Endothelial cell of umbilical vein (primary cell): Measurements from ENCODE around the gene C1orf159. TPM values are rescaled to one million over a fixed set of nuclear protein-coding genes. Genes with fewer than 3 reads are reported as not detected.

Experiments
- BruUV-seq: library from RNA; stranded (reverse); fragments of 400-500 nt; replicated peaks from 2 replicates; lab custom pipeline; 2021; lab: Mats Ljungman, UMichigan
- CTCF ChIA-PET: fragments of 300-600, 350-600 bp; sonication (Branson Sonifier 250); formaldehyde crosslinking; loops from one replicate; lab custom pipeline; 2021; ENCODE audit warnings: antibody characterized with exemption, inconsistent platforms; lab: Charles Lee
- POLR2A ChIA-PET: fragments of 300-600, 350-600 bp; sonication (Branson Sonifier 250); formaldehyde crosslinking; loops from one replicate; lab custom pipeline; 2021; ENCODE audit warnings: antibody characterized with exemption, inconsistent platforms; lab: Charles Lee
- DNase-seq: peaks from one replicate; pipeline ENCODE4 v3.0.0-alpha.2; 2011; ENCODE audit warnings: low read depth, low spot score
- FAIRE-seq: peaks from 2 replicates; lab custom pipeline; 2011; peaks lifted over from hg19 to GRCh38; lab: Jason Lieb, UNC
- H2AFZ ChIP-seq: 2 replicates; pipeline ENCODE4 v1.6.0; 2012; ENCODE audit warnings: low read depth, low read length, control low read depth, inconsistent platforms
- H3K27ac ChIP-seq: 2 replicates; pipeline ENCODE4 v1.5.1; 2011; ENCODE audit warnings: low read depth, mild to moderate bottlenecking, control low read depth, low read length, moderate library complexity; ENCODE audit not compliant: insufficient read depth
- H3K27me3 ChIP-seq, 2 experiments: 2 replicates each; pipeline versions ENCODE4 v1.6.0 to v1.6.1; 2011; ENCODE audit warnings: low read length in 2 of 2, mixed read lengths in 1 of 2; ENCODE audit not compliant: control insufficient read depth in 2 of 2, insufficient read depth in 2 of 2
- H3K36me3 ChIP-seq, 2 experiments: 2 replicates in 1 of 2; 3 replicates in 1 of 2; pipeline ENCODE4 v1.5.1; 2011; ENCODE audit warnings: low read length in 2 of 2, mild to moderate bottlenecking in 1 of 2, moderate library complexity in 1 of 2; ENCODE audit not compliant: control insufficient read depth in 2 of 2, insufficient read depth in 2 of 2; ENCODE audit errors: extremely low read depth in 1 of 2
- H3K4me1 ChIP-seq: 3 replicates; pipeline ENCODE4 v1.5.1; 2011; ENCODE audit warnings: mild to moderate bottlenecking, low read length; ENCODE audit not compliant: control insufficient read depth, insufficient read depth; ENCODE audit errors: extremely low read depth
- H3K4me2 ChIP-seq: 2 replicates; pipeline ENCODE4 v1.6.1; 2011; ENCODE audit warnings: low read length, control low read depth, mixed read lengths; ENCODE audit not compliant: insufficient read depth
- H3K4me3 ChIP-seq, 3 experiments: fragments of 200-600 bp in 1 of 3; sonication (generic), shearing (Covaris generic) in 1 of 3; replicated peaks in 1 of 3; 2 replicates each; pipeline ENCODE4 v1.5.1; 2011 to 2016; ENCODE audit warnings: control low read depth in 3 of 3, low read length in 3 of 3, mild to moderate bottlenecking in 2 of 3, inconsistent platforms in 1 of 3, low read depth in 1 of 3, moderate library complexity in 1 of 3; ENCODE audit not compliant: insufficient read depth in 1 of 3
- H3K79me2 ChIP-seq: 2 replicates; pipeline ENCODE4 v1.6.0; 2012; ENCODE audit warnings: low read length, inconsistent platforms; ENCODE audit not compliant: control insufficient read depth, insufficient read depth
- H3K9ac ChIP-seq: replicated peaks from 2 replicates; pipeline ENCODE3; 2011; ENCODE audit warnings: low read length, control low read depth; ENCODE audit not compliant: insufficient read depth; ENCODE audit errors: extremely low read depth
- H3K9me1 ChIP-seq: replicated peaks from 3 replicates; pipeline ENCODE4 v1.6.0; 2011; ENCODE audit warnings: mild to moderate bottlenecking, low read length; ENCODE audit not compliant: control insufficient read depth, insufficient read depth; ENCODE audit errors: extremely low read depth
- H3K9me3 ChIP-seq: replicated peaks from 2 replicates; pipeline ENCODE4 v1.5.1; 2012; ENCODE audit warnings: low read length, inconsistent platforms; ENCODE audit not compliant: control insufficient read depth, insufficient read depth
- H4K20me1 ChIP-seq: replicated peaks from 2 replicates; pipeline ENCODE3; 2011; ENCODE audit warnings: mild to moderate bottlenecking, low read length; ENCODE audit not compliant: control insufficient read depth, insufficient read depth; ENCODE audit errors: extremely low read depth
- EZH2 ChIP-seq: IDR thresholded peaks from 2 replicates; pipeline ENCODE4 v1.6.1; 2012; ENCODE audit warnings: borderline replicate concordance, low read depth, mild to moderate bottlenecking, moderate library complexity, low read length, inconsistent platforms; ENCODE audit not compliant: severe bottlenecking
- FOS ChIP-seq: IDR thresholded peaks from 2 replicates; pipeline ENCODE4 v1.6.1; 2011; ENCODE audit warnings: mild to moderate bottlenecking, low read length, moderate library complexity, borderline replicate concordance; ENCODE audit not compliant: insufficient read depth
- GATA2 ChIP-seq: IDR thresholded peaks from 2 replicates; pipeline ENCODE4 v1.7.0; 2011; ENCODE audit warnings: low read depth, mild to moderate bottlenecking, moderate library complexity, mixed read lengths, low read length; ENCODE audit not compliant: insufficient read length, insufficient read depth
- JUN ChIP-seq: IDR thresholded peaks from 2 replicates; pipeline ENCODE4 v1.6.1; 2011; ENCODE audit warnings: borderline replicate concordance, low read depth; ENCODE audit not compliant: insufficient read length, insufficient read depth
- MYC ChIP-seq: IDR thresholded peaks from one replicate; pipeline ENCODE4 v1.6.1; 2011; ENCODE audit warnings: mild to moderate bottlenecking, low read depth, low read length
- POLR2A ChIP-seq: IDR thresholded peaks from 2 replicates; pipeline ENCODE4 v1.6.1; 2012; ENCODE audit warnings: low read depth, mild to moderate bottlenecking, control low read depth, low read length
- POLR2AphosphoS5 ChIP-seq: IDR thresholded peaks from 2 replicates; pipeline ENCODE4 v1.6.1; 2012; ENCODE audit warnings: low read depth, mild to moderate bottlenecking, control low read depth, low read length, moderate library complexity; ENCODE audit not compliant: insufficient read depth
- dilution Hi-C: fragments of 300-500 bp; cut with MboI; formaldehyde crosslinking; loops from one replicate; pipeline ENCODE4 v1.15.0; 2019; ENCODE audit warnings: low sequenced_read_pairs; ENCODE audit not compliant: extremely low pct_ligation_motif_present
- intact Hi-C: fragments of 100-400 bp; cut with micrococcal nuclease; formaldehyde crosslinking; loops from one replicate; pipeline ENCODE4 v1.10.0; 2022
- polyA plus RNA-seq, 4 experiments: library from polyadenylated mRNA; depleted of rRNA in 3 of 4; stranded (reverse) in 3 of 4; unstranded in 1 of 4; fragments of >200 nt; gene quantifications; 2 replicates each; pipeline versions ENCODE4 v1.2.1 to v1.2.3, GENCODE V29; 2011 to 2012; ENCODE audit warnings: missing spikeins in 1 of 4
- total RNA-seq: library from RNA; stranded (reverse); gene quantifications from 2 replicates; pipeline ENCODE4 v1.2.3, GENCODE V29; 2021
- TF ChIP-seq, protein P1 (sequence below): IDR thresholded peaks from 2 replicates; pipeline ENCODE4 v1.6.1; 2011; ENCODE audit not compliant: insufficient read depth, insufficient read length
- TF ChIP-seq, protein P2 (sequence below), 2 donors: IDR thresholded peaks; 1 replicate in 1 of 2; 2 replicates in 1 of 2; pipeline ENCODE4 v1.5.1; 2011; ENCODE audit warnings: low read length in 2 of 2, mild to moderate bottlenecking in 2 of 2, moderate library complexity in 2 of 2, control low read depth in 1 of 2, inconsistent platforms in 1 of 2, low read depth in 1 of 2; ENCODE audit not compliant: insufficient read depth in 1 of 2; ENCODE audit errors: extremely low read depth in 1 of 2

The C1orf159 gene
- total and polyA plus RNA-seq, 2 donors (not counting 3 experiments of a cell fraction or from before 2014, with no cell fraction given), result 16.1 to 20.1 TPM

DNA sequence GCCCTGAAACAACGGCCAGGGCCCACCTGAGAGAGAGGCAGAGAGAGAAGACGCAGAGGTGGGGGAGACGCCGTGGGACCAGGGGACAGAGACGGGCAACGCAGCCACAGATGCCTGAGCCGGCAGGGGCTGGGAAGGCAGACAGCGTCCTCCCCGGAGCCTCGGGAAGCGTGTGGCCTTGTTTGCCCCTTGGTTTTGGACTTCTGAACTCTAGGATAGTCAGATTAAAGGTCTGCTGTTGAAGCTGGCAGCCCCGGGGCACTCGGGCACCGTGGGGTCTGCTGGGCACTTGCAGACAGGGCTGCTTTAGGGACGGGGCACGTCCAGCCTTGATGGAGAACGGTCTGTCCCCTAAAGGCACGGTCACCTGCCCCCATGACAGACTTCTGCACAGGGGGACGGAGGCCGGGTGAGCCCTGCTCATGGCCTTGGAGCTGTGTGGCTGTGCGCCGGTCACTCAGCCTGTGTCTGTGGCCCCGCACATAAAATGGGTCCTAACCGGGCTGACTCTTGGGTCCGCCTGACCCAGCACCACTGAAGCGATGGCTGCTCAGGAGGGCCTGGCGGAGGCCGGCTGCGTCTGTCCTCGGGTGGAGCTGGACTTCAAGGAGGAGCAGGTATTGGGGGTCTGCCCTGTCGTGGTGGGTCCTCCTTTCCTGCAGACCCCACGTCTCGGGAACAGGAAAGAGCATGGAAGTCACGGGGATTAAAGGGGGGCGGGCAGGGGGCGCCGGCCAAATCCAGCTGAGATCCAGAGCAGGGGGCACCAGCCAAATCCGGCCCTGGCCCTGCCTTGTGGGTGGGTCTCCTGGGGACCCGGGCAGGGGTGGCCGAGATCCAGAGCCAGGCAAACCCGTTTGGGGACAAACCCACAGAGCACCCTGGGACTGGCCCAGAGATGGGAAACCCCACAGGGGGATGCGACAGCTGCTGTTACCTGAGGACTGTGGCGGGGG lies 32.2 kb downstream of the C1orf159 start:
- H3K4me1 ChIP-seq, result peaks cover 2% of the 10 kb centered on the region
- H3K4me3 ChIP-seq, result no peak overlapping the region
- no peaks in the 10 kb centered on the region for H3K9me1 ChIP-seq
- no peak overlapping the region for H3K9ac ChIP-seq
- ChIA-PET POLR2A (no interaction called here), CTCF (no interaction called here)
- no peaks in the 10 kb centered on the region for H3K9me3 ChIP-seq
- no TSS peak for BruUV-seq
- TF ChIP-seq FOS (no peak), JUN (no peak), EZH2 (no peak), MYC (no peak), GATA2 (no peak), POLR2A (no peak), POLR2AphosphoS5 (no peak)
- TF ChIP-seq, protein P1, sequence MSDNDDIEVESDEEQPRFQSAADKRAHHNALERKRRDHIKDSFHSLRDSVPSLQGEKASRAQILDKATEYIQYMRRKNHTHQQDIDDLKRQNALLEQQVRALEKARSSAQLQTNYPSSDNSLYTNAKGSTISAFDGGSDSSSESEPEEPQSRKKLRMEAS, result no peak
- TF ChIP-seq, protein P2, sequence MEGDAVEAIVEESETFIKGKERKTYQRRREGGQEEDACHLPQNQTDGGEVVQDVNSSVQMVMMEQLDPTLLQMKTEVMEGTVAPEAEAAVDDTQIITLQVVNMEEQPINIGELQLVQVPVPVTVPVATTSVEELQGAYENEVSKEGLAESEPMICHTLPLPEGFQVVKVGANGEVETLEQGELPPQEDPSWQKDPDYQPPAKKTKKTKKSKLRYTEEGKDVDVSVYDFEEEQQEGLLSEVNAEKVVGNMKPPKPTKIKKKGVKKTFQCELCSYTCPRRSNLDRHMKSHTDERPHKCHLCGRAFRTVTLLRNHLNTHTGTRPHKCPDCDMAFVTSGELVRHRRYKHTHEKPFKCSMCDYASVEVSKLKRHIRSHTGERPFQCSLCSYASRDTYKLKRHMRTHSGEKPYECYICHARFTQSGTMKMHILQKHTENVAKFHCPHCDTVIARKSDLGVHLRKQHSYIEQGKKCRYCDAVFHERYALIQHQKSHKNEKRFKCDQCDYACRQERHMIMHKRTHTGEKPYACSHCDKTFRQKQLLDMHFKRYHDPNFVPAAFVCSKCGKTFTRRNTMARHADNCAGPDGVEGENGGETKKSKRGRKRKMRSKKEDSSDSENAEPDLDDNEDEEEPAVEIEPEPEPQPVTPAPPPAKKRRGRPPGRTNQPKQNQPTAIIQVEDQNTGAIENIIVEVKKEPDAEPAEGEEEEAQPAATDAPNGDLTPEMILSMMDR (IDR thresholded peaks at IDR 0.05; ENCODE audit: extremely low read depth in 1 of 2, insufficient read depth in 1 of 2, low read depth in 1 of 2, low read length in 2 of 2), result no peak
- H3K79me2 ChIP-seq, result no peaks in the 10 kb centered on the region
- FAIRE-seq (no peak), DNase-seq (no peak)
- H3K4me2 ChIP-seq, result no peak overlapping the region
- intact Hi-C loops (no loop called here), dilution Hi-C loops (no loop called here)
- H3K36me3 ChIP-seq, result no peaks in the 10 kb centered on the region
- no peak overlapping the region for H3K27ac ChIP-seq
- no peaks in the 10 kb centered on the region for H3K27me3 ChIP-seq
- no peak overlapping the region for H2AFZ ChIP-seq
- H4K20me1 ChIP-seq, result no peaks in the 10 kb centered on the region
